Lower leg skin (tissue), 3 donors: Measurements from ENCODE around the gene CDH13.

Source experiments
- POLR2A ChIP-seq, 2 donors: fragments of 450-650 bp; IDR thresholded peaks; one replicate each; pipeline ENCODE4 v1.6.1; 2016 to 2017; ENCODE audit warnings: antibody characterized with exemption in 2 of 2, mild to moderate bottlenecking in 1 of 2, moderate library complexity in 1 of 2
- TF ChIP-seq, protein P1 (sequence below), 3 donors: fragments of 450-650 bp; IDR thresholded peaks; one replicate each; pipeline ENCODE4 v1.5.1; 2016; ENCODE audit warnings: antibody characterized with exemption in 3 of 3, mild to moderate bottlenecking in 3 of 3, moderate library complexity in 2 of 3

DNA sequence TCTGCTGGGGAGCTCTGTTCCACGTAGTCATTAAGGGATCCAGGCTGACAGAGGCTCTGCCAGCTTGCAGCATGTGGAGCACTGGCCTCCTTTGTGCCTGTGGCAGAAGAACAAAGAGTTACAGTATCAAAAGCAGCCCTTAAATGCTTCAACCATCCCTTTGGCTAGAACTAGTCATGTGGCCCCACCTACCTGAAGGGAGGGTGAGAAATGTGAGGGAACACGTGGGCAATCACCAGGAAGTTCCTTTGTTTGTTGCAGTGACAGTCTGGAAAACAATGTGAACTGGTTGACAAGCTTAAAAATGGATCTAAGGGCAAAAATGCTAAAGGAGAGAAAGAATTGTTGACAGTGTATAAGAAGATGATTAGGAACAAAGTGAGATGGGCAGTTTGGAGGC is 890.6 kb downstream of the CDH13 start:
- no peak for TF ChIP-seq POLR2A (IDR thresholded peaks at IDR 0.05)
- TF ChIP-seq, protein P1, sequence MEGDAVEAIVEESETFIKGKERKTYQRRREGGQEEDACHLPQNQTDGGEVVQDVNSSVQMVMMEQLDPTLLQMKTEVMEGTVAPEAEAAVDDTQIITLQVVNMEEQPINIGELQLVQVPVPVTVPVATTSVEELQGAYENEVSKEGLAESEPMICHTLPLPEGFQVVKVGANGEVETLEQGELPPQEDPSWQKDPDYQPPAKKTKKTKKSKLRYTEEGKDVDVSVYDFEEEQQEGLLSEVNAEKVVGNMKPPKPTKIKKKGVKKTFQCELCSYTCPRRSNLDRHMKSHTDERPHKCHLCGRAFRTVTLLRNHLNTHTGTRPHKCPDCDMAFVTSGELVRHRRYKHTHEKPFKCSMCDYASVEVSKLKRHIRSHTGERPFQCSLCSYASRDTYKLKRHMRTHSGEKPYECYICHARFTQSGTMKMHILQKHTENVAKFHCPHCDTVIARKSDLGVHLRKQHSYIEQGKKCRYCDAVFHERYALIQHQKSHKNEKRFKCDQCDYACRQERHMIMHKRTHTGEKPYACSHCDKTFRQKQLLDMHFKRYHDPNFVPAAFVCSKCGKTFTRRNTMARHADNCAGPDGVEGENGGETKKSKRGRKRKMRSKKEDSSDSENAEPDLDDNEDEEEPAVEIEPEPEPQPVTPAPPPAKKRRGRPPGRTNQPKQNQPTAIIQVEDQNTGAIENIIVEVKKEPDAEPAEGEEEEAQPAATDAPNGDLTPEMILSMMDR (IDR thresholded peaks at IDR 0.05) = no peak
